BLaER1 treated with 17β-estradiol and CSF1 and Interleukin-3, amounts not matched to agents 10 nM and 100 nM (cell line): ENCODE measurements around the gene GTPBP10.
A peak's percentile ranks its signal among the peaks of the same experiment; 100 is the strongest.

Experiments
- H3K27ac ChIP-seq, 11 experiments: shearing (Covaris generic); formaldehyde crosslinking; 2 replicates each; pipeline ENCODE4 v1.8.1; 2022
- H3K27me3 ChIP-seq, 11 experiments: shearing (Covaris generic); formaldehyde crosslinking; 2 replicates each; pipeline ENCODE4 v1.8.1; 2022
- H3K36me3 ChIP-seq, 11 experiments: shearing (Covaris generic); formaldehyde crosslinking; 2 replicates each; pipeline ENCODE4 v1.8.1; 2022
- H3K4me1 ChIP-seq, 10 experiments: shearing (Covaris generic); formaldehyde crosslinking; 2 replicates each; pipeline ENCODE4 v1.8.1; 2022
- H3K4me2 ChIP-seq, 11 experiments: shearing (Covaris generic); formaldehyde crosslinking; 2 replicates each; pipeline ENCODE4 v1.8.1; 2022
- H3K4me3 ChIP-seq, 10 experiments: shearing (Covaris generic); formaldehyde crosslinking; 2 replicates each; pipeline ENCODE4 v1.8.1; 2022
- H3K9ac ChIP-seq, 11 experiments: shearing (Covaris generic); formaldehyde crosslinking; 2 replicates each; pipeline ENCODE4 v1.8.1; 2022
- H3K9me3 ChIP-seq, 11 experiments: shearing (Covaris generic); formaldehyde crosslinking; replicated peaks in 1 of 11; 2 replicates each; pipeline ENCODE4 v1.8.1; 2022
- H4K20me1 ChIP-seq, 11 experiments: shearing (Covaris generic); formaldehyde crosslinking; 2 replicates each; pipeline ENCODE4 v1.8.1; 2022
- Cebpa-rat ChIP-seq, 11 experiments: shearing (Covaris generic); IDR thresholded peaks; 2 replicates each; pipeline ENCODE4 v1.8.1; 2022

Gene GTPBP10

GRCh38 chr7:90409667-90410066 is 63.2 kb downstream of the GTPBP10 start:
- Histone ChIP-seq H3K27me3 (no peaks in the 10 kb centered on the region), H3K27ac (no peak overlapping the region), H3K4me3 (no peak overlapping the region), H3K4me2 (no peak overlapping the region), H3K4me1 (peaks cover 2 to 23% (median 11%) of the 10 kb centered on the region in 10 experiments; a peak in 19 of 20 replicates), H4K20me1 (peaks cover 0 to 11% (median 0%) of the 10 kb centered on the region in 11 experiments; a peak in 4 of 22 replicates), H3K36me3 (peaks cover 5 to 66% (median 27%) of the 10 kb centered on the region in 11 experiments; a peak in 19 of 22 replicates), H3K9me3 (no peaks in the 10 kb centered on the region), H3K9ac (no peak overlapping the region)
- TF ChIP-seq Cebpa-rat (IDR thresholded peaks at IDR 0.05): no peak

- Histone ChIP-seq H3K27me3 (no peaks in the 10 kb centered on the region), H3K36me3 (peaks cover 5 to 58% (median 27%) of the 10 kb centered on the region in 11 experiments; a peak in 16 of 22 replicates), H3K9ac (no peak overlapping the region), H3K27ac (no peak overlapping the region), H3K4me2 (no peak overlapping the region), H3K4me3 (no peak overlapping the region), H3K9me3 (no peaks in the 10 kb centered on the region), H4K20me1 (peaks cover 0 to 11% (median 0%) of the 10 kb centered on the region in 11 experiments; a peak in 4 of 22 replicates), H3K4me1 (peaks cover 0 to 9% (median 0%) of the 10 kb centered on the region in 10 experiments; a peak in 3 of 20 replicates)
- TF ChIP-seq Cebpa-rat (IDR thresholded peaks at IDR 0.05): no peak
These were observed 65.0 kb downstream of the GTPBP10 start for GRCh38 chr7:90411510-90411909.

GRCh38 chr7:90412458-90413184 is 66.1 kb downstream of the GTPBP10 start:
- Histone ChIP-seq H3K27ac (no peak overlapping the region), H3K27me3 (no peaks in the 10 kb centered on the region), H4K20me1 (peaks cover 0 to 11% (median 0%) of the 10 kb centered on the region in 11 experiments; a peak in 4 of 22 replicates), H3K9me3 (no peaks in the 10 kb centered on the region), H3K4me1 (peaks cover 0 to 9% (median 0%) of the 10 kb centered on the region in 10 experiments; a peak in 2 of 20 replicates), H3K9ac (no peak overlapping the region), H3K4me3 (no peak overlapping the region), H3K36me3 (peaks cover 5 to 57% (median 25%) of the 10 kb centered on the region in 11 experiments; a peak in 16 of 22 replicates), H3K4me2 (no peak overlapping the region)
- no peak for TF ChIP-seq Cebpa-rat (IDR thresholded peaks at IDR 0.05)

GRCh38 chr7:90413185-90413528 is 66.6 kb downstream of the GTPBP10 start:
- H3K27ac ChIP-seq: no peak overlapping the region
- TF ChIP-seq Cebpa-rat (IDR thresholded peaks at IDR 0.05): no peak

DNA sequence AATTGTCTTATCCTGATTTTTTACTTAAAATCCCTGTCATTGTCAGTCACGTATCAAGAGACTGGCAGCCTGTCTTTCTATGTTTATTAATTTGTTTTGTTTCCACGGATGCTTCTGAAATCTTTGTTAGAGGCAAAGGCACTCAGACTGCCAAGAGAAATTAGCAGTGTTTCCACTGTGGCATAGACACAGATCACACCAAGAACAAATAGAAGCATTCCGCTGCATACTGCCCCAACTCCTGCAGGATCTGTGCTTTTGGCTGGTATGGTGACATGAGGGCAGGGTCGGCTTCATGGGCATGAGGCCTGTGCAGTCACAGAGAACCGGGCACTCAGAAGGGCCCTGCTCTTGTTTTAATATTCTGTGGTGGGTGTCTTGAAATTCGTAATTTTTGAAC is 75.1 kb downstream of the GTPBP10 start:
- no peak overlapping the region for H3K4me3 ChIP-seq
- H3K4me2 ChIP-seq: no peak overlapping the region
- no peaks in the 10 kb centered on the region for H4K20me1 ChIP-seq
- no peaks in the 10 kb centered on the region for H3K9me3 ChIP-seq
- H3K4me1 ChIP-seq: peaks cover 0 to 5% (median 0%) of the 10 kb centered on the region in 10 experiments; a peak in 1 of 20 replicates
- no peak overlapping the region for H3K27ac ChIP-seq
- H3K27me3 ChIP-seq: no peaks in the 10 kb centered on the region
- no peak for TF ChIP-seq Cebpa-rat (IDR thresholded peaks at IDR 0.05)
- no peak overlapping the region for H3K9ac ChIP-seq
- 0 out of 22 replicates have a peak, but pooled peaks cover 0 to under 1% (median 0%) of the 10 kb centered on the region in 11 experiments for H3K36me3 ChIP-seq

More at GRCh38 chr7:90413185-90413528, 66.6 kb downstream of the GTPBP10 start:
- no peak overlapping the region for H3K4me2 ChIP-seq
- peaks cover 5 to 51% (median 23%) of the 10 kb centered on the region in 11 experiments; a peak in 16 of 22 replicates for H3K36me3 ChIP-seq
- peaks cover 0 to 11% (median 0%) of the 10 kb centered on the region in 11 experiments; a peak in 4 of 22 replicates for H4K20me1 ChIP-seq
- H3K9me3 ChIP-seq: no peaks in the 10 kb centered on the region
- peaks cover 0 to 9% (median 0%) of the 10 kb centered on the region in 10 experiments; a peak in 2 of 20 replicates for H3K4me1 ChIP-seq
- H3K4me3 ChIP-seq: no peak overlapping the region
- no peak overlapping the region for H3K9ac ChIP-seq
- H3K27me3 ChIP-seq: no peaks in the 10 kb centered on the region

GRCh38 chr7:90424720-90425119 is 78.2 kb downstream of the GTPBP10 start:
- Histone ChIP-seq H3K9me3 (no peaks in the 10 kb centered on the region), H3K4me1 (peaks cover 0 to 5% (median 0%) of the 10 kb centered on the region in 10 experiments; a peak in 1 of 20 replicates), H3K36me3 (no peaks in the 10 kb centered on the region), H3K4me3 (no peak overlapping the region), H3K4me2 (no peak overlapping the region), H3K27ac (no peak overlapping the region), H4K20me1 (no peaks in the 10 kb centered on the region), H3K9ac (no peak overlapping the region), H3K27me3 (no peaks in the 10 kb centered on the region)
- no peak for TF ChIP-seq Cebpa-rat (IDR thresholded peaks at IDR 0.05)

DNA sequence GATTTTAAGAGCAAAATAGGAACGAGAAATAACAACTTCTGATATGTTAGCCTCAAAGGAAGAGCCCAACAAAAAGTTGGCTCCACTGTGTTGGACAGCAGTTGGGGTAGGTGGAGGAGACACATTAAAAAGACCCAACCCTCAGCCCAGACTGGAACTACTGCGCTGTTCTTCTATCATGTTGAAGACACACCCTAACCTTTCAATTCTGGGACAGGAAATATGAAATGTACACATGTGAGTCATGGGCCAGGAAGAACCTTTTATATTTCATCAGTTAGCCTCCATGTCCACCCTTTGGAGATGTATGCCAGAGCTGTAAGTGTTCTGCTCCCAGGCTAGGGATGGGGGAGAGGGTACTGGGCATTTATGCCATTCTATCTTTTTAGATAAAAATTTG is 78.9 kb downstream of the GTPBP10 start:
- Histone ChIP-seq H3K4me1 (peaks cover 0 to 5% (median 0%) of the 10 kb centered on the region in 10 experiments; a peak in 1 of 20 replicates), H3K4me3 (no peak overlapping the region), H4K20me1 (no peaks in the 10 kb centered on the region), H3K9me3 (no peaks in the 10 kb centered on the region), H3K36me3 (no peaks in the 10 kb centered on the region), H3K4me2 (0 out of 22 replicates have a peak overlapping the region, but pooled peaks of 1 of the 11 experiments have one; percentile 13), H3K27me3 (no peaks in the 10 kb centered on the region), H3K27ac (no peak overlapping the region), H3K9ac (no peak overlapping the region)
- TF ChIP-seq Cebpa-rat (IDR thresholded peaks at IDR 0.05): no peak

DNA sequence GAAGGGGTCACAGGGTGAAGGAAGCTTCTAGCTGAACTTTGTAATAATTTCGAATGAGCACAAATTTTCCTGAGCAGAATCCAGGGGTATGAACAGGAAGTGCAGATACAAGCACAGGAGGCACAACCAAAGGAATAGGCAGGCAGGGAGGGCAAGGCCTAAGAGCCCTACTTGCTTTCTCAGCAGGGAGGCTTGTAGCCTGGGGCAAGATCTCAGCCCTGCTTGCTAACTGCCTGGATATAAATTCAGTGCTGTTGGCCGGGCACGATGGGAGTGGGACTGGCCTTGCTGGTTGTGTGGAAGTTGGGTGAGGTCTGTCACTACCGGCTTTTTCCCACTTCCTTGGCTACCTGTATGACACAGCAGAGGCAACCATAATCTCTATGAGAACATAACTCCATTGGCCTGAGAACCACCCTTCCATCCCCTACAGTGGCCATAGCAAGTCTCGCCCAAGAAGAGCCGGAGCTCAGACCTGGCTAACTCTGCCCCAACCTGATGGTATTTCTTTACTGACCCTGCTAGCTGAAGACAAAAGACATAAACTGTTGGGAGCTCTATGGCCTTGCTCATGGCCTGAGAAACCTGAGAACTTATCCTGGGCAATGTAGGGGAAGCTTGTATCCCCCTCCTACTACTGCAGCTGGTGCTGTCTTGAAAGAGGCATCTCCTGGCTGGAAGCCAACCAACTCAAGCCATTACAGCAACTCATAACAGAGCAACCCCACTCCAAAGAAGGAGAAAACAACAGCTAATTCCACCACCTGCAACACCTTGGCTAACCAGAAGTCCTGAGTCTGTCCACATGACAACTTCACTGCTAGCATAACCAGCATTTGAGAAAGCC is 84.3 kb downstream of the GTPBP10 start:
- peaks cover 25 to 36% (median 29%) of the 10 kb centered on the region in 11 experiments for H3K9me3 ChIP-seq
- TF ChIP-seq Cebpa-rat (IDR thresholded peaks at IDR 0.05): no peak
- H3K4me1 ChIP-seq: no peaks in the 10 kb centered on the region
- H3K4me2 ChIP-seq: no peak overlapping the region
- H3K36me3 ChIP-seq: peaks cover 0 to 15% (median 0%) of the 10 kb centered on the region in 11 experiments; a peak in 5 of 22 replicates
- no peak overlapping the region for H3K9ac ChIP-seq
- H4K20me1 ChIP-seq: no peaks in the 10 kb centered on the region
- H3K27me3 ChIP-seq: no peaks in the 10 kb centered on the region
- H3K4me3 ChIP-seq: no peak overlapping the region
- H3K27ac ChIP-seq: no peak overlapping the region

DNA sequence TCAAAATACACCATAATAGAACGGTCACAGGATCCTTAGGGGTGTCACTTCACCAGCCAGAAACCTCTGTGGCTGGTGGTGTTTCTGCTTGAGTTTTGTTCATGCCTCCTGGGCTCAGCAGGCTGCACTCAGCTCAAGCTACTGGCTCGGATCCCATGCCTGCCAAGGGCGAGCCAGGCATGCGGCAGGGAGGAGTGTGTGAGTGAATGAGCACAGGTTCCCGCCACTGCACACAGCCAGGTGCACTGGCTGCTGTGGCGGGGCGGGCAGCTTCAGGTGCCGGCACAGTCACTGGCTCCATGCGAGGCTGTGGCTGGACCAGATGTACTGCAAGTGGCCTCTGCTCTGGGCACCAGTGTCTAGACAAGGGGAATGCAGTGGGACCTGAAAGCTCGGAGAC is 86.2 kb downstream of the GTPBP10 start:
- no peak overlapping the region for H3K27ac ChIP-seq
- H3K36me3 ChIP-seq: peaks cover 0 to 15% (median 0%) of the 10 kb centered on the region in 11 experiments; a peak in 5 of 22 replicates
- no peak overlapping the region; a peak in 1 of 20 replicates for H3K4me3 ChIP-seq
- H3K4me2 ChIP-seq: no peak overlapping the region
- no peak overlapping the region for H3K9ac ChIP-seq
- no peaks in the 10 kb centered on the region for H3K4me1 ChIP-seq
- H3K27me3 ChIP-seq: no peaks in the 10 kb centered on the region
- TF ChIP-seq Cebpa-rat (IDR thresholded peaks at IDR 0.05): no peak
- H4K20me1 ChIP-seq: no peaks in the 10 kb centered on the region
- peaks cover 27 to 50% (median 41%) of the 10 kb centered on the region in 11 experiments for H3K9me3 ChIP-seq
